GM19395 (cell line): ENCODE data around the gene SLC26A6.

Experiments
- ATAC-seq: cut with Tn5 transposase; IDR thresholded peaks from one replicate; pipeline ENCODE4 v1.9.1; 2021; ENCODE audit warnings: mild to moderate bottlenecking, moderate library complexity; ENCODE audit not compliant: unreplicated experiment

Gene SLC26A6

DNA sequence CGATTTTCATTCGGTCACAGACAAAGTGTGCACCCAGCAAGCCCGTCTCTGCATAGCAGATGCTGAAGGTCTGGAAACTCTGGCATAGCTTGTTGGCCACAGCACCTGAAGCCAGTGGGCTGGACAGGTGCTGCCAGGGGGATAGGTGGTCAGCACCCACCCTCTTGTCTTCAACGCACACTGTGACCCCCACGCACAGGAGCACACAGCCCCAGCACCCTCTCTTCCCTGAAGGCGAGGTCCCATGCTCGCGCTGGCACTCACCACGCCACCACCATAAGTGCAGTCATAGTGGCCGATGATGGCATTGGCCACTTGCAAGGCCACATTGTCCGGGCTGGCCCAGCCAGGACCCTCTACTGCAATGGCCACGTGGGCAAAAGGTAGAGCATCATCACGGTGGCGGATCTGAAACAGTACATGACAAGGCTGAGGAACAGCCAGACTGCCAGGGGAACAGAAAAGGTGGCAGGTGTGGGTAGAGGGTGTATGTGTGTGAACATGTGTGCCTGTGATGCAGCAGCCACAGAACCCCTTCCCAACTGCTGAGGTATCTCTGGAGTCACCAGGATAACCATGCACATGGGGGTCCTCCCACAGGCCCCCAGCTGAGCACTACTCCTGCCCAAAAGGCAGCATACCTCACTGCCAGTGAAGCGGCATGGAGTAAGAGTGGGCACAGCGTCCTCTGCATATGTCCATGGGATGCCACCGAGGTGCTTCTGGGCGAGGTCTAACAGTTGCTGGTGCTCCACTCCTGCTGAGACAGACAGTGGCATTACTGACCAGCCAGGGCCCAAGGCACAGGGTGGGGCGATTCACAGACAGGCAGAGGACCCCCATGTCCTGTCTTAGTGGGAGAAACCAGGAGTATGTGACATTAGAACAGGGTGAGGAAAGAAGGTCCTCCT is 34.3 kb downstream of the SLC26A6 start:
- ATAC-seq: no peak

DNA sequence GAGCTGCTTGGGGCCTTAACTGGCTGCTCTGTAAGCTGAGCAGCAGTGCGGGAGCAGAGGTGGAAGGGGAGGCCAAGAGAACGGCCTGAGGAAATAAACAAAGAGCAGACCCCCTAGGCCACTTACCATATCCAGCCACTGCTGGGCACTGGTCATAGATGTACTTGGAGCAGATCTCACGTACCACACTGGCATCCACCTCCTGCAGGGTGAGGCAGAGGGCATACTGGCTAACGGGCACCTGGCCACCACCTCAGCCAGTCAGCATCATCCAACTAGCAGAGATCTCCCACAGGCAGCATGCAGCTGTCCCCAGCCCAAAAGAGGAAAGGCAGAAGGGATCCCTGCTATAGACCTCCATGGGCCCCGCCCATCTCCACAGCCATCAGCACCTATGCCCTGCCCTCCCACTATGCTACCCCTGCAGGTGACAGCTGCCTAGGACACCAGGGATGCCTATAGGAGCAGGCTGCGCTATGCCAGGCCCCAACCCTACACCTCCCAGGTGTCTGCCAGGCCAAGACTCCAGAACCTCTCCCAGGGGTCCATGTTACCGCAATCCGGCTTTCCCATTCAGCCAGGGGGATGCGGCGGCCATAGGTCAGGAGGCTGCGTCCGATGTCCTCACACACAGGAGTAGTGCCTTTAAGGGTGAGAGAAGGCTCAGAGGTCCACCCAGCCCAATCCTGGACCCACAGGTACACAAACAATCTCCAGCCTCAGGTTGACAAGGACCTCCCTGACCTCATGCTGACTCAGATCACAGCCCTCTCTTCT is 35.6 kb downstream of the SLC26A6 start:
- ATAC-seq: no peak

DNA sequence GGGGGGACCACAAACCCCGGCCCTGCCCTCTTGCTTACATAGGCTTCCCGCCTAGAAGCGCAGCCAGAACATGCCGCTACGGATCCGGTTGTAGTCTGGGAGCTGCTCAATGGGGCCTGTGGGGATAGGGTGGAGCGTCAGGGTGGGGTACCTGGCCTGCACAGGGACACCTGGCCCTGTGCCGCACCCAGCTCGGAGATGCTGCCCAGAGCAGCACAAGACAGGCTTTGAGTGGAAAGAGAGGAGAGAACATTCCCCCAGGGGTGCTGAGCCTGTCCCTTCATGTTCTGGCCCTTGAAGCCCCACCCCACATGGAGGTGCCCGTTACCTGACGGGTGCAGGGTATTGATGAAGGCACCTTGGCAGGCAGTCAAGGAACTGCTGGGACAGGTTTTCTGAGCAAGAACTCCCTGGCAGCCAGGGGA is 36.2 kb downstream of the SLC26A6 start:
- ATAC-seq: no peak

DNA sequence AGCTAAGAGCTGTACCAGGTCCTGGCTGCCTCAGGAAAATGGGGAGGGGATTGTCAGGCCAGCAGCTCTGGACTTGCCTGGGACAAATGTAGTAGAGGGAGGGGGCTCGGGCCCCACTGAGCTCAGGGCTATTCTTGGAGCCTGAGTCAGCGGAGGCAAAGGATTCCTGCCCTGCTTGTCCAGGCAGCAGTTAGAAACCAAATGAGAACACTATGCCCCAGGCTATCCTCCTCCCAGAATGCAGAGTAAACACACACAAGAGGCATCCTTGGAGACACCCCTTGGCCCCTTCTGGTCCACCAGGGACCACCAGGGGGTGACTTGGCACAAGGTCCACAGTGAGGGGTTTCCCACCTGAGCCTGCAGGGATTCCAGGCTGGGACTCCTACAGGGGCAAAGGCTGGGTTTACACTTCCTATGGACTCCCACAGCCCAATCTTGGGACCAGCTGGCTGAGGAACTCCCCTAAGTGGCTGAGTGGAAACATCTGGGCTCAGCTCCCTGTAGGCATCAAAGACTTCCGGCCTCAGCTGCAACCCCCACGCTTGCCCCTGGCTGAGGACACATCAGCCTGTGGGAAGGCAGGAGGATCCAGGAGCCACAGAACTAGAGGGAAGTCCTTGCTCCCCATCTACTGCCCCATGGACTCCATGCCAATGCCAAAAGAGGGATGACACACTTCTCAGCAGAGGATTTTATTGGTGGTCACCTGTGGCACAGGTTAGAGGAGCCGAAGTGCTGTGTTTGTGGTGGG is 36.8 kb downstream of the SLC26A6 start:
- no peak for ATAC-seq

GRCh38 chr3:48597408-48597800 is 37.9 kb downstream of the SLC26A6 start:
- no peak for ATAC-seq

DNA sequence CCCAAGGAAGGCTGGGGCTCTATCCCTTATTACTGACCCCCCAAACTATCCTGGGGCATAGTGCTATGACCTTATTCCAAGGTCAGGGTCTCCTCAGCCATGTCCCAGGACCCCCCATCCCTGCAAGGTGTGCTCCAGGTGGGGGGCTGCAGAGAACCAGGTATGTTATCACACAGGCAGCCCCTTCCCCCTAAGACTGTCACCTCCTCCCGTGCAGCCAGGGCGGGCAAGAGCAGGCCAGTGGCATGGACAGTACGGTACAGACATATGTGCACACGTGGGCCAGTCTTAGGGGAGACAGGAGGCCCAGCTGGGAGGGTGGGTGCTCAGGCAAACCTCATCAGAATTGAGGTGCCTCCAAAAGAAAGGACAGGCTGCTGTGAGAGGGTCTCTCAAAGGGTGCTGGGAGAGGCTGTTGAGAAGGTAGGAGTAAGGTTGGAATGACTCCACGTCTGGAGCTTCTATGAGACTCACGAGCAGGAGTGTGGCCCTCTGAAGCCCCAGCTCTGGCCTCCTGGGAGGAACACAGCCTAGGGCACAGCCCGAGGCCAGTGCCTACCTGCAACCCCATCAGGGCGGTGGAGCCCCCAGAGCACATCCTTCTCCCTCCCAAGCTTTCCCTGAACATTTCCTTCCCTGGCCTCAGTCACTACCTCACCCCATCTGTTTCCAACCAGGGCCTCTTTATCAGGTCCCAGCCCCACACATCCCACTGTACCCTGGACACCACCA is 38.4 kb downstream of the SLC26A6 start:
- no peak for ATAC-seq

- ATAC-seq: no peak
Measured at GRCh38 chr3:48596157-48596556, 39.1 kb downstream of the SLC26A6 start.

GRCh38 chr3:48595526-48596121 is 39.6 kb downstream of the SLC26A6 start:
- ATAC-seq: no peak

DNA sequence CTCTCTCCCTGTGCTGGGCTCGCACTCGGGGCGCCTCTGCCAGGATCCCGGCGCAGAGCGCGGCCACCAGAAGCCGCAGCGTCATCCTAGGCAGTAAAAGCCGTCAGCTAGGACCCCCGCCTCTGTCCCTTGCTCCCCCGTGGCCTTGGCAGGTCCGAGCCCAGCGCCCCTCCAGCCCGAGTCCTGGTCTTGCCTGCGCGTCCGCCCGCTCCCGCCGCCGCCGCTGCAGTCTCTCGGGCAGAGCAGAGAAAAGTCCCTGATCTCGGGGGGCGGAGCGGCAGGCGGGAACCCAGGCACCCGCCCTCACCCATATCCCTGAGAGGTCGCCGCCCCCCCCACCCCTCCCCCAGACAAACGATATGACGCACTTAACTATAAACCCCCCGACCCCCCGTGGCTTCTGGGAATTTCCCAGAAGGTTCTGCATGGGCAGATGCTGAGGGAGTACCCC is 40.2 kb downstream of the SLC26A6 start, which contains the start of gene COL7A1:
COL7A1 (minus strand) TSS at position 255 of the 451 bp plus-strand sequence; CDS start at position 85, 170 bp downstream.
- ATAC-seq: no peak

DNA sequence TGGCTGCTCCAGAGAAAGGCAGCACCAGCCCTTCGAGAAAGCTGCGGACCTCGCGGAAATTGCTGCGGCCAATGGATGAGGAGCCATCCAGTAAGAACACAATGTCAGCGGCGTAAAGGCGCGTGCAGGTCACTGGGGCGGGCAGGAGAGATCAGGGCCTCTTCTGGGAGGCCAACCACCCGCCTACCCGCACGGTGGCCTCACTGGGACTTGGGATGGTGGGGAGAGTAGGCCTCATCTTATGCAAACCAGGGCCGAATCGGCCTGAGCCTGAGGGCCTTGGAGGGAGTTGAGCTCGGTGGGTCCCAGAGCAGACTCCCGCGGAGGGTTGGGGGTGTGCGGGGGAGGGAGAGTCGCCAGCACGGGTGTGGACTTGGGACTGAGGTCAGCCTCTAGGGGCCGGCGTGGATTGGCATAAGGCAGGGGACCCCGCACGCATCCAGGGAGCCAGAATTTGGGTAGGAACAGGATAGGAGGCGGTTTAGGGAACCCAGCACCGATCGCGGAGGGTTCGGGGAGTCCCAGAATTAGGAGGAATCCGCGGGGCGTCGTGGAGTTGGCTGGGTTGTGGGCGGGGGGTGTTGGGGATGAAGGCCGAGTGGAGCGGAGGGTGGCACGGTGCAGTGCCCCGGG is 40.7 kb downstream of the SLC26A6 start:
- no peak for ATAC-seq

DNA sequence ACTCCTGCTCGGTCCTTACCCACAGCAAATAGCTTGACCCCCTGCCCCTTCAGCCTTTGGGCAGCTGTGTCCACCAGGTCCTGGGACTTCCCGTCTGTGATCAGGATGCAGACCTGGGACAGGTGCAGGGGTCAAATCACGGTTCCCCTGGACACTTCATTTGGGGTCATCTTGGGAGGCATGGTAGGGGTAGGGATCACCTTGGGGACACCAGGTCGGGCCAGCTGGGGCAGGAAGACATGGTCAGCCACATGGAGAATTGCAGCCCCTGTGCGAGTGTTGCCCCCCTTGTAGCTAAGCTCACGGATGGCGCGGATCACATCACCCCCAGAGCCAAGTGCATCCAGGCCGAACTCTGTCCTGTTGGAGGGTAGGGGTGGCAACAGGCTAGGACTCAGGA is 41.9 kb downstream of the SLC26A6 start:
- ATAC-seq: no peak

DNA sequence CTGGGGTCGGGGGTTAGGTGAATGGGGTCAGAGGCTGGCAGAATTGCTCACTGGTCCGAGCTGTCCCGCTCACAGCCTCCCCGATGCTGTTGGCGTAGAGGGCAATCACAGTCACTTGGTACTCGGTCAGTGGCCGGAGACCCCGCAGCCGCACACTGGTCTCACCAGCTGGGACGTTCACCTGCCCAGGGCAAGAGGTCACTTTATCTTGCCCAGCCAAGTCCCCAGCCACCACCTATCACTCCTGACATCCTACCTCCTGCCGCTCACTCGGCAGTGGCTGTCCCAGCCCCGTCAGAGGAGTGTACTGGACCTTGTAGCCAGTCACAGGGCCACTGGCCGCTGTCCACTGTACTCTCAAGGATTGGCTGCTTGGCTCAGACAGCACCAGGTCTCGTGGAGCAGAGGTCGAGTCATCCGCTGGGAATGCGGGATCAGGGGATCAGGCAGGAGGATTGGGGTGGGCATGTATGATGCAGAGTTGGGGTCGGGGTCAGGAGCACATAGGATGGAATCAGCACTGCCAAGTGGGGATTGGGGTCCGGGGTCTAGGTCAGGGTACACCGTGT is 42.7 kb downstream of the SLC26A6 start:
- no peak for ATAC-seq

DNA sequence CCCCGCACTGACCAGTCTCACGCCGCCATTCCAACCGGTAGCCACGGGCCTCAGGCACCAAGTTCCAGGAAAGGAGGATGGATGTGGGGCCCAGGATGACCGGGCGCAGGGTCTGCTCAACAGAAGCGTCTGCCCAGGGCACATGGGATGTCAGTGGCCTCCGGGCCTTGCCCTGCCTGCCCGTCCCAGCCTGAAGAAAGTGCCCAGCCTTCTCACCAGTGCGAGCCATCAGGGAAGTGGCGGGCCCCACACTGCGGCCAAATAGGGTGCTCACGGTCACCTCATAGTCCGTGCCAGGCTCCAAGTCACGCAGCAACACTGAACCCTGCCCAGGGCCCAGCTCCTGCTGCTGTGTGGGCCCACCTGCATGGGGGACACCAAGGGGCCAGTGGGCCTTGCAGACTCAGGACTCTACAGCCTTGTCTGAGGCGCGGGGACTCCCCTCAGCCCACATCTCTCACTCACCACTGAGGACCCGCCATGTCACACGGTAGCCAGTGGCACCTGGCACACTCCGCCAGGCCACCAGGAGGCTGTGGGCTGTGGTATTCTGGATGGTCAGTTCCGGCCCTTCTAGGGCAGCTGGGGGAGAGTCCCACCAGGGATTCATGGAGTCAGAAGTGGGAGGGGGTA is 43.3 kb downstream of the SLC26A6 start:
- no peak for ATAC-seq

GRCh38 chr3:48591436-48591835 is 43.8 kb downstream of the SLC26A6 start:
- no peak for ATAC-seq

- ATAC-seq: no peak
Measured at GRCh38 chr3:48588230-48588629, 47.0 kb downstream of the SLC26A6 start.

- ATAC-seq: no peak
Measured at GRCh38 chr3:48587686-48588085, 47.6 kb downstream of the SLC26A6 start.

- no peak for ATAC-seq
Measured at GRCh38 chr3:48585411-48585810, 49.9 kb downstream of the SLC26A6 start.

DNA sequence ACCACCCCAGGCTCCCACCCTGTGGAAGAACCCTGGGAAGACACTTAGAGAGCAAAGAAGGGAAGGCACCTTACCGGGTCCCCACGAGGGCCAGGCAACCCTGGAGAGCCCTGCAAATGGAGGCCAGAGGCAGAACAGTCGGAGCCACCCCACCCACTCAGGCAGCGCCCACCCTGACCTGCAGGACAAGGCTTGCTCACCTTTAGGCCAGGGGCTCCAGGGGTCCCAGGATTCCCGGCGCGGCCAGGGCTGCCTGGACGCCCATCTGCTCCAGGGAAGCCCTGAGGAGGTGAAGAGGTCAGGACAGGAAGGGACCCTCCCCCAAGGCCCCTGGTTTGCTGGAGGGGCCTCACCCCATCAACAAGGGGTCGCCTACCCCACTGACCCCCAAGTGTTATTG is 50.4 kb downstream of the SLC26A6 start:
- ATAC-seq: no peak
